HFFc6 (cell line): ENCODE data around the gene SLC49A4. TPM values are rescaled to one million over a fixed set of nuclear protein-coding genes. Genes with fewer than 3 reads are reported as not detected.

Source experiments
- DNase-seq: peaks from one replicate; pipeline ENCODE4 v3.0.0-alpha.2; 2018
- H3K27ac Mint-ChIP-seq: 2 replicates; pipeline ENCODE4 v1.8.0; 2020; ENCODE audit warnings: mild to moderate bottlenecking, mixed read lengths
- H3K27me3 Mint-ChIP-seq: 2 replicates; pipeline ENCODE4 v1.8.0; 2021; ENCODE audit warnings: mild to moderate bottlenecking, moderate library complexity, mixed read lengths; ENCODE audit not compliant: insufficient read depth
- H3K36me3 Mint-ChIP-seq: 2 replicates; pipeline ENCODE4 v1.8.0; 2021; ENCODE audit warnings: low read depth, mixed read lengths
- H3K4me1 Mint-ChIP-seq: 2 replicates; pipeline ENCODE4 v1.8.0; 2020; ENCODE audit warnings: low read depth, mixed read lengths
- H3K4me3 Mint-ChIP-seq: 2 replicates; pipeline ENCODE4 v1.8.0; 2020; ENCODE audit warnings: mild to moderate bottlenecking, moderate library complexity, mixed read lengths
- H3K9me3 Mint-ChIP-seq: 2 replicates; pipeline ENCODE4 v1.8.0; 2020; ENCODE audit warnings: mild to moderate bottlenecking, mixed read lengths
- total RNA-seq, 6 experiments: library from RNA; stranded (reverse); fragmentation: NEBNext Ultra II Directional; extraction: Animal tissue kit (Norgen Biotek cat#: 25700); gene quantifications; 2 replicates in 1 of 6; 3 replicates in 5 of 6; pipeline ENCODE4 v1.2.3, GENCODE V29; 2021
- TF ChIP-seq, protein P1 (sequence below): fragments of 200-600 bp; sonication (generic); IDR thresholded peaks from 2 replicates; pipeline ENCODE4 v1.5.0; 2021; ENCODE audit warnings: antibody characterized with exemption, mild to moderate bottlenecking

Gene SLC49A4
- total RNA-seq, 6 experiments from 2014 or later: 10.2 to 10.8 (median 10.7) TPM

DNA sequence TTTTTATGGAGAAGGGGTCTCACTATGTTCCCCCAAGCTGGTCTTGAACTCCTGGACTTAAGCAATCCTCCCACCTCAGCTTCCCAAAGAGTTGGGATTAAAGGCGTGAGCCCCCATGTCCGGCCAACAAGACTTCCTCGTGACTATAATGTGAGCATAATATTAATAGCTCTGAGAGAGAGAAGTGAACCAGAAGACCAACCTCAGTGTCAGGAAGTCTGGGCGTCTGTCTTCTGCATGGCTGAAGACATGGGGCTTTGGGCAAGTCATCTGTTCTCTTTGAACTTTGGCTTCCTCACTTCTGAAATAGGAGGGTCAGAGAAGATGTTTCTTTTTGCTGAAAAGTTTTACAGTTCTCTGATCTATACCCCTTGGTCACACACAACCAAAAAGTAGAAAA is 92.1 kb downstream of the SLC49A4 start:
- Mint-ChIP-seq H3K9me3 (no peaks in the 10 kb centered on the region), H3K36me3 (no peaks in the 10 kb centered on the region), H3K27me3 (peaks cover 3% of the 10 kb centered on the region), H3K27ac (no peak overlapping the region), H3K4me1 (peaks cover 7% of the 10 kb centered on the region), H3K4me3 (no peak overlapping the region)
- TF ChIP-seq, protein P1, sequence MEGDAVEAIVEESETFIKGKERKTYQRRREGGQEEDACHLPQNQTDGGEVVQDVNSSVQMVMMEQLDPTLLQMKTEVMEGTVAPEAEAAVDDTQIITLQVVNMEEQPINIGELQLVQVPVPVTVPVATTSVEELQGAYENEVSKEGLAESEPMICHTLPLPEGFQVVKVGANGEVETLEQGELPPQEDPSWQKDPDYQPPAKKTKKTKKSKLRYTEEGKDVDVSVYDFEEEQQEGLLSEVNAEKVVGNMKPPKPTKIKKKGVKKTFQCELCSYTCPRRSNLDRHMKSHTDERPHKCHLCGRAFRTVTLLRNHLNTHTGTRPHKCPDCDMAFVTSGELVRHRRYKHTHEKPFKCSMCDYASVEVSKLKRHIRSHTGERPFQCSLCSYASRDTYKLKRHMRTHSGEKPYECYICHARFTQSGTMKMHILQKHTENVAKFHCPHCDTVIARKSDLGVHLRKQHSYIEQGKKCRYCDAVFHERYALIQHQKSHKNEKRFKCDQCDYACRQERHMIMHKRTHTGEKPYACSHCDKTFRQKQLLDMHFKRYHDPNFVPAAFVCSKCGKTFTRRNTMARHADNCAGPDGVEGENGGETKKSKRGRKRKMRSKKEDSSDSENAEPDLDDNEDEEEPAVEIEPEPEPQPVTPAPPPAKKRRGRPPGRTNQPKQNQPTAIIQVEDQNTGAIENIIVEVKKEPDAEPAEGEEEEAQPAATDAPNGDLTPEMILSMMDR: no peak
- no peak for DNase-seq

DNA sequence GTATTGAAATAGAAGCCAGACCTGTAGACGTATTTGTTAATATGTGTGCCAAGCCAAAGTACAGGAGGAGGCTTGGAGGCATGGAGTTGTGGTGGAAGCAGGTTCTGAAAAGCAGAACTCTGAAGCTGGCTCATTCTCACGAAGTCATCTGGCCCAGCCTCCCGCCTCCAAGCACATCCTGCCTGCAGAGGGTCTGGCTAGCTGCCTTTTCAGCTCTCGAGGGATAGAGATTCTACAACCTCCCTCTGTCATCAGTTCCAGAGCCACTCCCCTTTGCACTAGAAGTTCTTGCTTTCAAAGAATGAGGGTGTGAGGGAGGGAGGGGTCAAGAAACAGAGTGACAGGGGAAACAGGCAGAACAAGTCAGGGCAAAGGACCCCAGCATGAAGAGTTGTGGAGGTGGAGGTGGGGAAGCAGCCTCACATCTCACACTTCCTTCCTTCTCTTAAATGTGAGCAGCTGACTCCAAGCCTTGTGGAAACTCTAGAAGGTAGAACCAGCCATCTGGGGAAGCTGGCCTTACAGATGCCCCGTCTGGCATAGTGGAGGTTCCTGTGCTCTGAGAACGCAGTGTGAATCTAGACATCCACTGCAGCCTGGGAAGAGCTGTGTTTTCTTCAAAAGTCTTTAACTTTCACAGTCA is 95.3 kb downstream of the SLC49A4 start:
- Mint-ChIP-seq H3K27ac (no peak overlapping the region), H3K9me3 (no peaks in the 10 kb centered on the region)

DNA sequence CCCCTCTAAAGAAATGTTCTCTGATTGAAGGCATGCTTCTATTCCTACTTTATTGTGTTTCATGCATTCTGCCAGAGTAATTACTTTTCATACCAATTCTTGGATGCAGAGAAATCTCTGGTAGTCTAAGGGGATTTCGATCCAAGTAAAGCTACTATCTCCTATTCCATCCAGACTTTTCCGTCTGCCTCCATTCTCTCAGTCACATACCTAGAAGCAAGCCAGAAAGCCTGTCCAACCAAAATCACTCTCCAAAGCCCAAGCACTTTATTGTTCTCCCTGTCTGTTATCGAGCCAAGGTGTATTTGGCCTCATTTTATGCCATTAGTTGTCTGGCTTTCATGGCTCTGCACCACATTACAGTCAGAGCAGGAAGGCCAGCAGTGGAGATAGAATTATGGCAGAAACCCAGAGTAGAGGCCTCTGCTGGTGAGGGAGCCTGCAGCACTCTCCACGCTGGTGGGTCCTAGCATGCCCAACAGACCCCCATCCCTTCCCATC is 95.9 kb downstream of the SLC49A4 start:
- Mint-ChIP-seq H3K4me1 (peaks cover 28% of the 10 kb centered on the region), H3K9me3 (no peaks in the 10 kb centered on the region), H3K27ac (no peak overlapping the region), H3K36me3 (no peaks in the 10 kb centered on the region), H3K27me3 (peaks cover 8% of the 10 kb centered on the region), H3K4me3 (no peak overlapping the region)
- no peak for DNase-seq
- TF ChIP-seq, protein P1: no peak

More for the DNA sequence above, 95.3 kb downstream of the SLC49A4 start:
- Mint-ChIP-seq H3K27me3 (peaks cover 8% of the 10 kb centered on the region), H3K4me1 (peaks cover 28% of the 10 kb centered on the region), H3K36me3 (no peaks in the 10 kb centered on the region), H3K4me3 (no peak overlapping the region)
- DNase-seq: peak; percentile 18
- TF ChIP-seq, protein P1: no peak

DNA sequence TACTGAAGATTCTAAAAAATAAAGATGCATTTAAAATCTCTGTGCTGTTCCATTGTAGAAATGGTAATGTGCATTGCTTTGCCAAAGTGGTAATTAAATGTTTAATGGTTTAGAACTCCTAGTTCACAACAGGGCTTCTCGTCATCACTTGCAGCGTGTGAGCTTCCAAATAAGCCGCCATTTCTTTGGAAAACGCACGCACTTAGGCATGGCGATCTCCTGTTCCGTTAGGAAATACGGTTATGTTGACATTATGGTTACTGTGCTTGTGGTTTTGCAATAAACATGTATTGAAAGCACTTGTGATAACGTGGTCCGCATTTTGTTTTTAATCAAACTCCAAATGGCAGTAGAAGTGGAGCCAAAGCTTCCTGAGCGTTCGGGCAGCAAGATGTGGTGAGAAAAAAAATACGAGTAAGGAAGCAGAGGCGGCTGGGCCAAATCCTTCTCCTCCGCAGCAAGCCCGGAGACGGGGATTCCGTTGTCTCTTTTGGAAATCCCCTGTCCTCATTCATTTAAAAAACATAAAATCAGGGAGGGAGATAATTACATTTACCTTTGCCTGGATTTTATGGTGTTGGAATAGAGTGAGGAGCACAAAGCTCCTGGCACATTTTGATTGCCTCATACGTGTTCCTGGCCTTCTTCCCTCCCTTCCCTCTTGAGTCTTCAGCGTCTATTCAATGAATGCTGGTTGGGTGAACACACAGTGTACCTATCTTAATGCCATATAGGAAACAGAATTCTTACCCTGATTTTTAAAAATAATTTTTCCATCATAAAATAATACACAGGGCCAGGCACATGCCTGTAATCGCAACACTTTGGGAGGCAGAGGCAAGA is 97.5 kb downstream of the SLC49A4 start:
- H3K9me3 Mint-ChIP-seq: no peaks in the 10 kb centered on the region
- H3K36me3 Mint-ChIP-seq: no peaks in the 10 kb centered on the region
- H3K27me3 Mint-ChIP-seq: peaks cover 16% of the 10 kb centered on the region
- H3K4me3 Mint-ChIP-seq: no peak overlapping the region
- no peak for DNase-seq
- peaks cover 28% of the 10 kb centered on the region for H3K4me1 Mint-ChIP-seq
- TF ChIP-seq, protein P1: no peak
- no peak overlapping the region for H3K27ac Mint-ChIP-seq

DNA sequence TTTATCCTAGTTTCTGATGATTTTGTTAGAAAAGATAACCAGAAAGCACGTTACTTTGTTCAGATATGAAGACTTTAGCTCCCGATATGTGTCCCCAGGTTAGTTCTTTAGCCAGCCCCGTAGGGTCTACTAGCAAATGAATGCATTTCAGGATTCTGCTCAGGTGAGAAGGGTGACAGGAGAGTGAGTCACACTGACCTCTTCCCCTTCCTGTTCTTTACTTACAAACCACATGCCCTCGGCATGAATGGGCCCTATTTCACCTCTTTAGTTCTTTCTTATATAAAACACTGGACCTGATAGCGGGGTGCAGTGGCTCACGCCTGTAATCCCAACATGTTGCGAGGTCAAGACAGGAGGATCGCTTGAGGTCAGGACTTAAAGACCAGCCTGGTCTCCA is 98.4 kb downstream of the SLC49A4 start:
- DNase-seq: no peak
- Mint-ChIP-seq H3K36me3 (no peaks in the 10 kb centered on the region), H3K27me3 (peaks cover 20% of the 10 kb centered on the region), H3K27ac (no peak overlapping the region), H3K9me3 (no peaks in the 10 kb centered on the region), H3K4me3 (peak overlapping the region; percentile 39; the same call in 1 of the 2 replicates), H3K4me1 (peaks cover 28% of the 10 kb centered on the region)
- TF ChIP-seq, protein P1: no peak
